NB4 (cell line): ENCODE measurements around the gene BRSK2.

Experiments
- DNase-seq: peaks from one replicate; pipeline ENCODE4 v3.0.0; 2010; ENCODE audit warnings: low read depth
- H3K4me3 ChIP-seq: one replicate; pipeline ENCODE4 v1.5.1; 2011; ENCODE audit warnings: mild to moderate bottlenecking, low read depth, low read length, moderate library complexity
- MYC ChIP-seq: IDR thresholded peaks from 2 replicates; pipeline ENCODE4 v1.6.1; 2011; ENCODE audit warnings: low read depth, low read length
- POLR2A ChIP-seq: IDR thresholded peaks from 2 replicates; pipeline ENCODE4 v1.6.1; 2011; ENCODE audit warnings: mild to moderate bottlenecking; ENCODE audit not compliant: insufficient read length; ENCODE audit errors: extremely low read depth
- TF ChIP-seq, protein P1 (sequence below): IDR thresholded peaks from one replicate; pipeline ENCODE4 v1.5.1; 2012; ENCODE audit warnings: low read depth, low read length
- TF ChIP-seq, protein P2 (sequence below): IDR thresholded peaks from 2 replicates; pipeline ENCODE4 v1.6.1; 2011; ENCODE audit warnings: low read depth, low read length

Gene BRSK2

DNA sequence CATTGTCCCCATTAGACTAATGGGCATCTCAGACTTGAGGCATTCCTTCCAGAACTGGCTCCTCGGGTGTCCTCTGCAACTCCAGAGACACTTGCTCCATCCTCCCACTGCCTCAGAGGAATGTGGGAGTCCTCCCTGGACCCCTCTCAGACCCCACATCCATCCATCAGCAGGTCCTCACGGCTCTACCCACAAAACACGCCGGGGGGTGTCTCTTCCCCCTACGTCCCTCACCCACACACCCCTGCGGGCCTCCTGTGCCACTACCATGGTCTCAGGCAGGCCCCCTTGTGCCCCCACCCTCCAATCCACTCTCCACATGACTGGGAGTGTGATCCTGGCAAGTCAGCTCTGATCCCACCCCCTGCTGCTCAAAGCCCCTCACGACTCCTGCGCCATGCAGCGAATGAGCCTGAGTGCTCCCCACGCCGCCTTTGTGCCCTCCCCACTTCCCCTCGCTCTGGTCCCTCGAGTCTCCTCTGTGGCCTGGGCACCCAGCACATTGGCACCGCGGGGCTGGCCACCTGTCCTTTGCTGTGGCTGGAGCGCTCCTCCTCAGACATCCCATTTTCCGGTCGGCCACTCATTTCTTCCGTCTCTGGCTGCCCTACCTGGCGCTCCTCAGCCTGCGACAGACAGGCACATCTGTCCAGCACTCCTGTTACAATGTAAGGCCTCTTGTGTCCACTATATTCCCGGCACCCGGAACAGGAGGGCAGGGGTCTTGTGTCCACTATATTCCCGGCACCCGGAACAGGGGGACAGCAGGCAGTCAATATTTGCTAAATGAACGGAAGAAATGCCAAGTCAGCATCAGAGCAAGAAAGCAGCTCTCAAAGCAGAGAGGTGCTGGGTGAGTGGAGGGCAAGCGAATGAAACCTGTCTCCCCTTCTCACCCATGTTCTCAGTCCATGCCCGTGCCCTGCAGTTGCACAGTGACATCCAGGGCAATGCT is 111.0 kb downstream of the BRSK2 start:
- H3K4me3 ChIP-seq, result no peak overlapping the region
- DNase-seq, result no peak
- TF ChIP-seq POLR2A, result no peak
- TF ChIP-seq, protein P1, sequence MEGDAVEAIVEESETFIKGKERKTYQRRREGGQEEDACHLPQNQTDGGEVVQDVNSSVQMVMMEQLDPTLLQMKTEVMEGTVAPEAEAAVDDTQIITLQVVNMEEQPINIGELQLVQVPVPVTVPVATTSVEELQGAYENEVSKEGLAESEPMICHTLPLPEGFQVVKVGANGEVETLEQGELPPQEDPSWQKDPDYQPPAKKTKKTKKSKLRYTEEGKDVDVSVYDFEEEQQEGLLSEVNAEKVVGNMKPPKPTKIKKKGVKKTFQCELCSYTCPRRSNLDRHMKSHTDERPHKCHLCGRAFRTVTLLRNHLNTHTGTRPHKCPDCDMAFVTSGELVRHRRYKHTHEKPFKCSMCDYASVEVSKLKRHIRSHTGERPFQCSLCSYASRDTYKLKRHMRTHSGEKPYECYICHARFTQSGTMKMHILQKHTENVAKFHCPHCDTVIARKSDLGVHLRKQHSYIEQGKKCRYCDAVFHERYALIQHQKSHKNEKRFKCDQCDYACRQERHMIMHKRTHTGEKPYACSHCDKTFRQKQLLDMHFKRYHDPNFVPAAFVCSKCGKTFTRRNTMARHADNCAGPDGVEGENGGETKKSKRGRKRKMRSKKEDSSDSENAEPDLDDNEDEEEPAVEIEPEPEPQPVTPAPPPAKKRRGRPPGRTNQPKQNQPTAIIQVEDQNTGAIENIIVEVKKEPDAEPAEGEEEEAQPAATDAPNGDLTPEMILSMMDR, result no peak
- TF ChIP-seq, protein P2, sequence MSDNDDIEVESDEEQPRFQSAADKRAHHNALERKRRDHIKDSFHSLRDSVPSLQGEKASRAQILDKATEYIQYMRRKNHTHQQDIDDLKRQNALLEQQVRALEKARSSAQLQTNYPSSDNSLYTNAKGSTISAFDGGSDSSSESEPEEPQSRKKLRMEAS, result no peak
- TF ChIP-seq MYC, result no peak

DNA sequence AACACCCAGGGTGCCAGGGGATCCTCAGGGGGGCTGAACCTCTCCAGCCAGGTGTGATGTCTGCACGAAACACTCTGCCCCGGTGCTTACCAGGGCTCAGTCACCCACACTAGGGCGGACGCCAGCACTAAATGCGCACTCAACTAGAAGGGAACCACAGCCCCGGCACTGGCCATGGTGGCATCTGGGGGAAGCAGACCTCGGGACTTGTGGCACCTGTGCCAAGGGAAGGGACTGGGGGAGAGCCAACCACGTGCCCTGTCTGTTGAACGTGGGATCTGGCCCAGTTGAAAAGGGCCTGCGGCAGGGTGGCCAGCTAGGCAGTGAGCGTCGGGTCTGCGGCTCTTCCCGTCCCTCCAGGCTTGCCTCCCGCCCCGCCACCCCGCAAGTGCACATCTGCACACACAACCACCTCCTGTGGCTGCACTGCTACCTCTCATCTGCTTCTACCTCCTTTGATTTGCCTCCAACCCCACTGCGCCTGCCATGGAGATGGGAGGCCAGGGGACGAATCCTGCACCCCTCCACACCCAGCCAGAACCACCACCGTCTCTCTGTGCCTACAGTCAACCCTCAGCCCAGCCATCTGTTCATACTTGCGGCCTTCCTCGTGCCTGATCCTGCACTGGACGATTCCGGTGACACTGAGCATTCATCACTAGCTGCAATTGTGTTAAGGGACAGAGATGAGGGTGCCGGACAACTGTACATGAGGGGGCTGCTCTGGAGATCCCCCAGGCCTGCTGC is 111.9 kb downstream of the BRSK2 start:
- no peak for DNase-seq
- TF ChIP-seq, protein P1, result no peak
- TF ChIP-seq POLR2A, result no peak
- no peak for TF ChIP-seq MYC
- TF ChIP-seq, protein P2, result no peak
- H3K4me3 ChIP-seq, result no peak overlapping the region

DNA sequence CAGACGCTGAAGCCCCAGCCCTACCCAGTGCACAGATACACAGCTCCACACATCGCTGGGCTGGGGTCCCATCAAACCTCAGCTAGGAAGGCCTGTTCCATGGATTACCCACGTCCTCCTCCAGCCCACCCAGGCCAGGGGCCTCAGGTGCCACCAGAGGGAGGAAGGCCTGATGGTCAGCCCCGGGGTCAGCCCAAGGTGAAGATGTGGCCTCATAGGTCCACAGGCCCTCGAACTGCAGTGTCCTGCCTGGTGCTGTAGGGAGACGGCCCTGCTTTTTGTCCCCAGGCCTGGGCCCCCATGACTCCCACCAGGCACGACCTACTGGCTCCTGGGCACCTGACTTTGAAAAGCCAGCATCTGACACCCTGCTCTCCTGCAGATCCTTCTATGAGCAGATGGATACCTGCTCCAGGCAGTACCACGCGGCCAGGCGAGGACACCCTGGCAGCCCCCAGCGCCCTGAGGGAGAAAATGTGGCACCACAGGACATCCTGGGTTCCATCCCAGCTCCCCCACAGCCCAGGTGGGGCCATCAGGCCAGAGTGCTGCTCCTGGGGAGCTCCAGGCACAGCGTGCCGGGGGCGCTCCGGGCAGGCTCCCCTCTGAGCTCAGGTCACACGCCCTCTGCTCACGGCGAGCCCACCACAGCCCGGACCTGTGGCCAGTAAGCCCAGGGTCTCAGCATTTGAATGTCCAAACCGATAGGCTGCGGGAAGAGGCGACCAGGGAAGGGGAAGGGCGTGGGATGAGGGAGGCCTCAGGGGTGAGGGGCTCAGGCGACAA is 112.6 kb downstream of the BRSK2 start:
- TF ChIP-seq, protein P1, result no peak
- TF ChIP-seq, protein P2, result no peak
- no peak overlapping the region for H3K4me3 ChIP-seq
- no peak for DNase-seq

DNA sequence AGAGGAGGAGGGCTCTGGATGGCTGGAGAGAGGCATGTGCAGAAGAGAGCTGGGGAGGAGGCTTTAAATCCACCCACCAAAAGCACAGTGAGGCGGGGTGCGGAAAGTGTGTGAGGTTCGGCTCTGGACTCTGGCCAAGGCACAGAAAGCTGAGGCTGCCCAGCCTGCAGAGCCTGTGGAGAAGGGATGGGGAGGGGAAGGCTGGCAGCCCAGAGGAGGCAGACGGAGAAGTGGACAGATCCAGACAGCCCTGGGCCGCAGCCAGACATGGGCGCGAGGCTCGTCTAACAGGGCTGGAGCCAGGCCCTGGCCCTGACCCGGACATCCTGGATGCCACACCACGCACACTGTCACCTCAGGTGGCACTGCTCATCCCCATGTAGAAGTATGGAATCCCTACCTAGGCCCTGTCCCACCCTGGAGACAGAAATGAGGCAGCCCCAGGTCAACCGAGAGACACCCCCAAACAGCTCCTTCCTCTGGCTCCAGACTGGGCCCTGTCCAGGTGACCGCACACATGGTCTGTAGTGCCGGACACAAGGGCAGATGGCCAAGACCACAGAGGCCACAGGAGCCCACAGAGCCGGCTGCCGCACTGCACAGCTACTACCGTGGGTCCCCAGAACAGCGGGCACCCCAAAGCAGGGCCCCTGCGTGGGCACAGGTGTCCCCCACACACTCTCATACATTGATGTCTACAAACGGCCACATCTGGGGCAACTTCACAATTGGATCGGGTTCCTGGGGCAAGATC is 113.4 kb downstream of the BRSK2 start:
- no peak for DNase-seq
- no peak overlapping the region for H3K4me3 ChIP-seq
- TF ChIP-seq, protein P1, result no peak
- TF ChIP-seq POLR2A, result no peak
- TF ChIP-seq, protein P2, result no peak
- no peak for TF ChIP-seq MYC

DNA sequence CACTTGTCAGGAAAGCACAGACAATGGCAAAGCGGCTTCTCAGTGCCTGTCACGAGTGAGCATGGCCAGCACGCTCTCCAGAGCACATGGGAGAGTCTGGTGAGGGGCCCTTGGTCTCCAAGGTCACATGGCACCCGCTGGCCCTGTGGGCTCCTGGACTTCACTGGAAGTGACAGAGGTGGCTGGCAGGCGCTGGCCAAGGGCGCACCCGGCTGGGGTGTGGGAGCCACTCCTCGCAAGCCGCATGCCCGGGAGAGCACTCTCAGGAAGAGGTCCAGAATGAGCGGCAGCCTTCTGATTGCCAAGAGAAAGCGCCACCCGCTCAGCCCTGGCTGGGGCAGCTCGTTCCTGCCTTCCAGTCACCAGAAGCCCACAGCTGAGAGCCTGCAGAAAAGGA is 114.0 kb downstream of the BRSK2 start:
- TF ChIP-seq, protein P1, result no peak
- TF ChIP-seq, protein P2, result no peak
- TF ChIP-seq MYC (no peak), POLR2A (no peak)
- no peak for DNase-seq
- no peak overlapping the region for H3K4me3 ChIP-seq
